GM12872 (cell line): ENCODE data around the gene IKBKG.

ENCODE experiments used
- TF ChIP-seq, protein P1 (sequence below): IDR thresholded peaks from 3 replicates; pipeline ENCODE4 v1.5.1; 2011; ENCODE audit warnings: low read depth, mild to moderate bottlenecking, low read length, moderate library complexity; ENCODE audit not compliant: insufficient read depth

IKBKG gene

DNA sequence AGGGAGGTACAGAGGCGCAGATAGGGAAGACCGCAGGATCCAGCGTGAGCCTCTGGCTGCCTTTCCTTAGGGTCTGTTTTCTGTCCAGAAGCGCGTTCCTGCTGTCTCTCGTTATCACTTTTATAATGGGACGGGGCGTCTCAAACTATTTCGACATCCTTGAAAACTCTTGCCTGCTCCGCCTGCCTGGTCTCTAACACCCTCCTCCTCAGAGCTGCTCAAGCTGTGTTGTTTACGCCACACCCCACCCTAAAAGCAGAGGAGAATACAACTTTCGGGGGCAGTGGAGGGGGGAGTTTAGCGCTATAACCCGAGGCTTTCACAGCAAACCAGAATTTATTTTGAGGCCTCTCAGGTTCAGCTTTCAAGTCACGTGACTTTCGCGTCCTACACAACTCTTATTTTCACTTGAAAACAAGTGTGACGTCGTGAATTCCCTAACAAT, 30.7 kb upstream of the IKBKG start:
- TF ChIP-seq, protein P1, sequence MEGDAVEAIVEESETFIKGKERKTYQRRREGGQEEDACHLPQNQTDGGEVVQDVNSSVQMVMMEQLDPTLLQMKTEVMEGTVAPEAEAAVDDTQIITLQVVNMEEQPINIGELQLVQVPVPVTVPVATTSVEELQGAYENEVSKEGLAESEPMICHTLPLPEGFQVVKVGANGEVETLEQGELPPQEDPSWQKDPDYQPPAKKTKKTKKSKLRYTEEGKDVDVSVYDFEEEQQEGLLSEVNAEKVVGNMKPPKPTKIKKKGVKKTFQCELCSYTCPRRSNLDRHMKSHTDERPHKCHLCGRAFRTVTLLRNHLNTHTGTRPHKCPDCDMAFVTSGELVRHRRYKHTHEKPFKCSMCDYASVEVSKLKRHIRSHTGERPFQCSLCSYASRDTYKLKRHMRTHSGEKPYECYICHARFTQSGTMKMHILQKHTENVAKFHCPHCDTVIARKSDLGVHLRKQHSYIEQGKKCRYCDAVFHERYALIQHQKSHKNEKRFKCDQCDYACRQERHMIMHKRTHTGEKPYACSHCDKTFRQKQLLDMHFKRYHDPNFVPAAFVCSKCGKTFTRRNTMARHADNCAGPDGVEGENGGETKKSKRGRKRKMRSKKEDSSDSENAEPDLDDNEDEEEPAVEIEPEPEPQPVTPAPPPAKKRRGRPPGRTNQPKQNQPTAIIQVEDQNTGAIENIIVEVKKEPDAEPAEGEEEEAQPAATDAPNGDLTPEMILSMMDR = no peak

DNA sequence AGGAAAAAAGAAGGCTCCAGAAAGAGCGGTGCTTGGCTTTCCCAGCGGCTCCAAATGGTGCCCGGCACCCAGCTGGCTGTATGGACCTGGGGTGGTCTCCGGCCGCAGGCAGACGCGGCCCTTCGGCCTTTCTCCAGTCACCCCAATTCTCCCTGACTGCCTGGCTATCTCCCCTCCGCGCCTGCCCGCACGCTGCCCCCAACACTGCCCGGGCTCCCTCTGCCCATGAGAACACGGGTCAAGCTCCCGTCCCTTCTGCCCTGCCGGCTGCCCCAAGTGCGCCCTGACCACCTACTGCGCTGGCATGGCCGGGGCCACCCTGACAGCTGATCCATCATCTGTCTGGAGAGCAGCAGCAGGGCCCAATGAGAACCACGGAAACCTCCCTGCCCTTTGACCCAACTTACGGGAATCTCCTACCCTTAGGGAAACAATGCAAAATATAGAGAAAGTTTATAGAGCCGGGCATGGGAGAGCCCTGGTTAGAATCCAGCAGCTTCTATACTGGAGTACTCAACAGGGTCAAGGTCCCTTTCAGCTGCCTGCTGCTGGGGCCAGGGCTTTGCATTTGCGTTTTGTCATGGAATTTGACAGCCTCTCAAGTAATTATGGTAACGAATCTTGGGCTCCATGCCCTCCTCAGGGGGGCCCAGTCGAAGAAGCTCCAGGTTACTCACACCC, 30.2 kb upstream of the IKBKG start:
- TF ChIP-seq, protein P1 = no peak

DNA sequence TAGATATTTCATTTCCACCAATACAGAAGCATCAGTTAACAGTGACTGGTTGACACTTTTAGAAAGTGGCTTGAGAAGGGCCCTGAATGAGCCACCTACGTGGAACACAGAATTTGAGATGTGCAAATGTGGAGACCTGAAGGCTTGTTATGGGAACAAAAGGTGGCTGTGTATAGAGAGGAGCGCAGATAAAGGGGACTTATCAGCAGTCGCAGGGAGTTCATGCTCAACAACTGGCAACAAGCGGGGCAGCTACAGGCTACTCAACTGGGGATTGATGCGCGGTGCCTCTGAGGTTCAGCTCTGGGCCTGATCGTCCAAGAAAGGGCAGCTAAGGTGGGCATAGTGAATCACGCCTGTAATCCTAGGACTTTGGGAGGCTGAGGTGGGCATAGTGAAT, 28.0 kb upstream of the IKBKG start:
- TF ChIP-seq, protein P1 = no peak

DNA sequence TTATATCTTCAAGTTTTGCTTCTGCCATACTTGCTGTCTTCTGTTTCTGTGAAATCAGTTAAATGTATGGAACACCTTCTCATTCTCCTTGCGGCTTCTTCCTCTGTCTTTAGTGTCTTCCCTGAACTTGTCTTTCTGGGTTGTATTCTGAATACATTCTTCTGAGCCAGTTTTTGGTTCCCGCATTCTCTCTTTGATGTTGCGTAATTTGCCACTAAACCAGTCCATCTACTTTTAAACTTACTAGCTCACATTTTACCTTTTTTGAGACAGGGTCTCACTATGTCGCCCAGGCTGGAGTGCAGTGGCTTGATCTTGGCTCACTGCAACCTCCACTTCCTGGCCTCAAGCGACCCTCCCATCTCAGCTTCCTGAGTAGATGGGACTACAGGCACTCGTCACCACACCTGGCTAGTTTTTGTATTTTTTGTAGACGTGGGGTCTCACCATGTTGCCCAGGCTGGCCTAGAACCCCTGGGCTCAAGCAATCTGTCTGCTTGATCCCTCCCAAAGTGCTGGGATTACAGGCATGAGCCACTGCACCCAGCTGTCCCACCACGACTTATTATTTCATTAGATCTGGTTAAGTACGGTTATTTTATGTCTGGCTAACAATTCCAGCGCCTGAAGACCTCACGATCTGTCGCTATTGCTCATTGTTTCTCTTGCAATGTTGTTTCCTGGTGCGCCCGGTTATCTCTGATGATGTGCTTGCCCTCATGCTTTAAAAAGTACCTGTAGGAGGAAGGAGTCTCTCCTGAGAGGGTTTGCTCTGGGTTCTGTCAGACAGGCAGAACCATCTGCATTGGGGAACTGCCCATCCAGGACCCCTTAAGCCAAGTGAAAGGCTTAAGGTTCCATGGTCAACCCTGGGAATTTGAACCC, 21.6 kb upstream of the IKBKG start:
- TF ChIP-seq, protein P1 = no peak

DNA sequence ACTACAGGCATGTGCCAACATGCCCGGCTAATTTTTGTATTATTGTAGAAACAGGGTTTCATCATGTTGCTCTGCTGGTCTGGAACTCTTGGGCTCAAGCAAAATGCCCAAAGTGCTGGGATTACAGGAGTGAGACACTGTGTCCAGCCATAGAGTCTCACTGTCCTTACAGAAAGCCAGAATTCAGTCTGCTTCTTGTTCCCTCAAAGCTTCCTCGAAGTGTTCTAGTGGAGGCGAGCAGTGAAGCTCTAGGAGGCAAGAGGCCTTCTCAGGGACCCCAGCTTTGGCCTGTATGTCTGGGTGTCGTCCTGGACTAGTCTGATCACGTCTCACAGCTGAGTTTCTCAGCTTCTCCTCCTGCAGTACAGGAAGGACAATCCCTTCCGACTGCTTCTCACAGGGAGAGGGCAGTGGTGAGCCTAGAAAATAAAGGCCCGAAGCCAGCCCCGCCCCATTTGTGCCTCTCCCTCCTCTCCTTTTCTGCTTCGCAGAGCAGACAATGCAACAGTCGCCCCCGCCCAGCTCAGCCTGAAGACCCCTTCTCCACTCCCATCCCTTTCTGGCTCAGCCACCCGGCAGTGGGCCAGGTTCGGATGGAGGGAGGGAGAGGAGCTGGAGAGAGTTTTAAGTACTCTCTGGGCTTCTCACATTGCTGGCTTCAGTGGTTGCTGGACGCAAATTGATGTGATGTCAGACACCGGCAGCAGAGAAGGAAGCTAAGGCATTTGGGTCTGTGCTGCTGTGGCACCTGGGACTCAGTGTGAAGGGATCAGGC, 20.3 kb upstream of the IKBKG start:
- TF ChIP-seq, protein P1 = peak; percentile 61

DNA sequence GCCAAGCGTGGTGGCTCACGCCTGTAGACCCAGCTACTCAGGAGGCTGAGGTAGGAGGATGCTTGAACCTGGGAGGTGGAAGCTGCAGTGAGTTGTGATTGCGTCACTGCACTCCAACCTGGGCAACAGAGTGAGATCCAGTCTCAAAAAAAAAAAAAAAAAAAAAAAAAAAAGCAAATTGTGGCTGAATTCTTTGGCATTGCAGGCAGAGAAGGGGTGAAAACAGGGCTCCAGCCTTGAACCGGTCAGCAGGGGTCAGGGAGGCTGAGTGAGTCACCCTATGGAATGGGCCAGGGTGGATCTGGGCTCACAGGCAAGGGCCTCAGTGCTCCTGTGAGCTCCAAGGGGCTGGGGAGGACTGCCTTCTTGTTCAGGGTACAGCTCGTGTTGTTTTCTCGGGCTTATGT, 18.2 kb upstream of the IKBKG start:
- TF ChIP-seq, protein P1 = no peak

DNA sequence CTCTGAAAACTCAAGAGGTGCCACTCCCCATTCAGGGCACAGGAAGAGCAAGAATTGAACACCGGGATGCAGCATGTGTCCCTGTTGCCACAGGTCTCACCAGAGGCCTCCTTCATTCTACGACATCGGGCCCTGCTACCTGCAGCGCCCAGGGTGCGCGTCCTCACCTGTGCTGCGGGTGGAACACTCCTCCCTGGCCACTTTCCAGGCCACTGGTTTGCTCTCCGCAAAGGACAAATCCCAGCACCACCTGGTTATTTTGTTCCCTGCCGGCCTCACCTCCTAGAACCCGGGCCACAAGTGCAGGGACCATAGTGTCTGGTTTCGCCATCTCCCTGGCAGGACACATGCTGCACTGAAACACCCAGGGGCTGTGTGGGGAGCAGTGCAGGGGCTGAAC, 17.1 kb upstream of the IKBKG start:
- TF ChIP-seq, protein P1 = no peak
